GM19468 (cell line): Measurements from ENCODE around the gene FAM131C.

Experiments
- ATAC-seq: cut with Tn5 transposase; IDR thresholded peaks from one replicate; pipeline ENCODE4 v1.9.1; 2021; ENCODE audit warnings: mild to moderate bottlenecking, moderate library complexity, moderate number of reproducible peaks; ENCODE audit not compliant: unreplicated experiment; ENCODE audit errors: extremely low read depth

The FAM131C gene

GRCh38 chr1:16019644-16020277 is 53.7 kb downstream of the FAM131C start:
- ATAC-seq = no peak

DNA sequence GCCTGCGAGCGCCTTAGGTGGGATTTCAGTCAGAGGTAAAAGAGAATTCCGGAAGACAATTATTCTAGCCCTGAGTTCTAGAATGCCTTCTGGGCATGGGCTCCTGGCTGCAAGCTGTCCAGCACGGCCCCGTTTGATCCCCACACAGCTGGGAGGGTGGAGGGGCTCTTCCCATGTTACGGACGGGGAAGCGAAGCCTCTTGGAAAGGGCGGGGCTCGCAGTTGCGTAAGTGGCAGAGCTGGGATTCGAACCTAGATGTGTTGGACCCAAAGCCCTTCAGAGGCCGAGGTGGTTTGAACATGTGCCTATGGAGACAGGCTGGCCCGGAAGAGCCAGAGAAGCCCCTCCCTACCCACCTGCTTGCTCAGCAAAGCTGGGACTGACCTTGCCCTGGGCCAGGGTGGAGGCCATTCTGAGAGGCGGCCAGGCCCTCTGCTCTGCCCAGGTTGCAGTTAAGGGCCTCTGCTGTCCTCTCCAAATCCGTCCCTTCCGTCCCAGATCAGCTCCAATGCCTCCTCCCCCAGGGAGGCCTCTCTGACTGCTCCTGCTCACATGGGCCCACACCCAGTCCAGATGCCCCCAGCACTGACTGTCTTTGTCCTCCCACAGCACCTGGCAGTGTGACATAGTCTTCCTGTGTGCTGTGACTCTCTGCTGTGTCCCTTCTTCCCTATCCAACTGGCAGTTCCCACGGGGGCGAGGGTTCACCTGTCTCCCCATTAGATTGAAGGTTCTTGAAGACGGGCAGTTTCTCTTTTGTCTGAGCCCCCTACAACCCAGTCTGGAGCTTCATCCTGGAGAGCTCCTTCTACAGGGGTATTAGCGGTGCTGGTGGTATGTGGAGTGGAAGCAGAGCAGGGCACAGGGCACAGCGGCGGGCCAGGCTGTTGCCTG is 54.5 kb downstream of the FAM131C start:
- no peak for ATAC-seq

- ATAC-seq = no peak
These were observed 55.1 kb downstream of the FAM131C start for GRCh38 chr1:16018308-16018707.

- ATAC-seq = no peak
These were observed 55.8 kb downstream of the FAM131C start, which contains the start of gene HSPB7 for GRCh38 chr1:16017461-16018303. Gene HSPB7 (minus strand): TSS chr1:16018043. CDS start chr1:16017963, 80 bp downstream.

GRCh38 chr1:16017076-16017460 is 56.4 kb downstream of the FAM131C start:
- ATAC-seq = no peak

DNA sequence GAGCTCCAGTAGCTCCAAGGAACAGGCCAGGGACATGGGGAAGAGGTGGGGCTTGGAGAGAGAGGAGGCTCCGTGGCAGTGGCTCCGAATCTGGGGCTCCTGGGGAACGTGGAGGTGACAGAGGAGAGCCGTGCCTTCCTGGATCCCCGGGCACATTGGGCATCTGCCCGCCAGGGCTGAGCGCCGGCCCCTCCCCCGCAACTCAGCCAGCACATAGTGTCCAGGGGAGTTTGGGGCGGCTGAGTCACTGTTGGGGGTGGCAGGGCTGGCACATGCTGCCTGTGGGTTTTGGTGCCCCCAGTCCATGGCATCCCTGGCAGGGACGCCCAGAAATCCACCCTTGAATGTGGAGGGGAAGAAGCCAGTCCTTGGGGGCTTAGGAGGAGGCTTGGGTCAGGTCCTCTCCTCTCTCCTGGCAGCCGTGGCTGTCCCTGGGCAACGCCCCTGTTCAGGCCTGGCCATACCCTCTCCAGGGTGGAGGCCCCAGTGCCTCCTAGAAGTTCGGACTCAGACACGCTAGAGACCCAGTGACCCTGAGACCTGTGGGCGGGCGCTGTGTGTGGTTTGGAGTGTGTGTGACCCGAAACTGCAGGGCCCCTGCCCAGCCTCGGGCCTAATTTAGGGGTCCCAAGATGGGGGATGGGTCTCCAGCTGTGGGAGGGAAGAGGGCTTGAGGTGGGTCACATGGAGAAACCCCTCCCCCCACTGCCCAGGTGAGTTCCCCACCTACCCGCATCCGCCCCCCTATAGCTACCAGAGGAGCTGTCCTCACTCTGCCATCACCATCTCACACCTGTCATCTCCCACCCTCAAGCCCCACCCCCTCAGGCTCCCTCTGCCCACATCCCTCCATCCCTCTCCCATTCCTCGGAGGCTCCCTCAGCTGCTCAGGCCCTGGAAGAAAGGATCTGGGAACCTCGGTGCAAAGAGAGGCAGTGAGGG is 57.2 kb downstream of the FAM131C start:
- no peak for ATAC-seq

DNA sequence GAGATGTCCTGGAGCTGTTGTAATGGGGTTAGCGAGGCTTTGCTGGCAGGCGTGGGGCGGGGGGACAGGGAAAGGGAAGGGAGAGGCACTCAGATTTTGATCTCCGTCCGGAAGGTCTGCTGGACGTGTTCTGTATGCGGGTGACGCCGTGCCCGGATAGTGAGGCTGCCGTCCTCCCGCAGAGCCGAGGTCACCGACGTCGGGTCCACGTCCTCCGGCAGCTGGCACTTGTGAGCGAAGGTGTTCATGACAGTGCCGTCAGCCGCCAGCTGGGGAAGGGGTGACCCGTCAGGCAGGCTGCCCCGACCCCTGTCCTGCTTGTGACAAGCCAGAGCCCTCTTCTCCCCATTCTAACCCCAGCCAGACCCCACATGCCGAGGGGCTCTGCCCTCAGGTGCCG is 58.0 kb downstream of the FAM131C start:
- ATAC-seq = no peak

DNA sequence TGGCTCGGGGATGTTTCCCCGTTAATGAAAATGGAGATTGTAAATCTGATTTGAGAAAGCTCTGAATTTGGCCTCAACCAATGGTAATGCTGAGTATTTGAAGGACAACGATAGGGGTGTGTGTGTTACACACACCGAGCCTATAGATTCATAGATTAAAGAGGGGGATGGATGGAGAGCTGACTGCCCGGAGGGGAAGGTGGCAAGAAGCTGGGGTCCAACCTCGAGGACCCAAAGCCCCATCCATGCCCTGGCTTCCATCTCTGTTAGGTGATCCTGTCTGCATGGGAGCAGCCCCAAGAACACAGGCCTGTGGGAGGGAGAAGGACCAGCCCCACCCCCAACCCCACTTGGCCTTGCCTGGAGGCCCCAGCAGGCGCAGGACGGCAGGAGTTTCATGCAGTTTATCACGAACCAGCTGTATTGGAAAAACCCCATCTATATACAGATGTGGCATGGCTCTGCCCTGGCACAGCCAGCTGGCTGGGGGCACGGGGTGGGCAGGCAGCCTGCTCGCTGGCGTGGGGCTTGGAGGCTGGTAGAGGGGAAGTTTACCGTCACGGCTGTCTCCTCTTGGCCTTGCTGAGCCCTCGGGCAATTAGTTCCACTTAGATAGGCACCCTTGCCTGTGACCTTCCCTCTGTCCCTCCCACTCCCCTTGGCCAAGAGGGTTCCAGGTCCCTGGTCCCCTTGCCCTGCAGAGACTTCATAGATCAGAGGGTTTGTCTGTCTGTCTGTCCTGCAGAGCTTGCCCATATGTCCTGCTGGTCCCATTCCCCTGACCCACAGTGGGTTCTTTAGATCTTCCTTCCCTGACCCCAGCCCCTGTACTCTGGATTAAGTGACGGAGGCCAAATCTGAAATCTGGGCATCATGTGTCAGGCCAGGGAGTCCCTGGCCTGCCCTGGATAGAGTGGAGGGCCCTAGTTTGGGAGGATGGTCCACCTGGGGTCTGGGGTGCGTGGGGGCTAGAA is 58.7 kb downstream of the FAM131C start:
- no peak for ATAC-seq

DNA sequence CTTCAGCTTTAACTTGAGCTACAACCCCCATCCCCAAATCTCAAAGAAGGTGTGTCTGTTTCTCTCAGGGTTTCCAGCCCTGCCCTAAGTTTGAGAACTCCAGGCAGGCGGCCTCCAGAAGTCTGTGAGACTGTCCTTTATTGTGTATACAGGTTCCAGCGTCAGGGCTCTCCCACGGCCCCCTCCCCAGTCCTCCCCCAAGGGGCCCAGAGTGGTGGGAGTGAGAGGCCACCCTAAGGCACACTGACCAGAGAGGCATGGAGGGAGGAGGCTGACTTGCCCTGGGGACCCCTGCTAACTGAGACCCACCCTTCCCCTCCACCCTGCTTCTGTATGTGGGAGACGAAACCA is 59.6 kb downstream of the FAM131C start:
- no peak for ATAC-seq

DNA sequence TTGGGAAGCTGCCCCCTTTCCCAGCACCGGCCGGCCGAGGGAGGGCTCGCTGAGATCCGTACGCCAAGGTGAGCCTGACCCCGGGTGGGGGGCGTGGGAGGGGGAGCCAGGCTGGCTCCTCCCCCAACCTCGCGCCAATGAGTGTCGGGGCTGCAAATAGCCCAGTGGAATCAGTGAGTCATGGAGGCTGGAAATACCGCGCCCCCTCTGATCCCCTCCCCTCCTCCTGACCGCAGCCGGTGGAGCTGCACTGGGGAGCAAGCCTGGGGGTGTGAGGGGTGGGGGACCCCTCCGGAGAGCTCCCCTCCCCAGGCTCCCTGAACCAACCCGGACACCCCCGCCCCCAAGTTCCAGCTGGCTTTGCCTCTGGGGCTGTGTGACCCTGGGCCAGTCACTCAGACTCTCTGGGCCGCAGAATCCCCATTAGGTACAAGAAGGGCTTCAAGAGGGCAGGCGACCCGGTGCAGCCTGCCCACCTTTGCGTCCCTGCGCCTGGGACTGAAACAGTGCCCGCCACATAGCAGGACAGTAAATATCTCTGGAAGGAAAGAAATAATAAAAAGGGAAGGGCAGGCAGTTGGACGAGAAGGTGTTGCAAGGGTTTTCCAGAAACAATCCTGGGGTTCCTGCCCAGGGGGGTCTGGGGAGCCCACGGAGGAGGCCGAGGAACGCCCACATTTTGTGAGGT is 60.1 kb downstream of the FAM131C start:
- no peak for ATAC-seq

GRCh38 chr1:16012590-16013219 is 60.7 kb downstream of the FAM131C start:
- no peak for ATAC-seq

DNA sequence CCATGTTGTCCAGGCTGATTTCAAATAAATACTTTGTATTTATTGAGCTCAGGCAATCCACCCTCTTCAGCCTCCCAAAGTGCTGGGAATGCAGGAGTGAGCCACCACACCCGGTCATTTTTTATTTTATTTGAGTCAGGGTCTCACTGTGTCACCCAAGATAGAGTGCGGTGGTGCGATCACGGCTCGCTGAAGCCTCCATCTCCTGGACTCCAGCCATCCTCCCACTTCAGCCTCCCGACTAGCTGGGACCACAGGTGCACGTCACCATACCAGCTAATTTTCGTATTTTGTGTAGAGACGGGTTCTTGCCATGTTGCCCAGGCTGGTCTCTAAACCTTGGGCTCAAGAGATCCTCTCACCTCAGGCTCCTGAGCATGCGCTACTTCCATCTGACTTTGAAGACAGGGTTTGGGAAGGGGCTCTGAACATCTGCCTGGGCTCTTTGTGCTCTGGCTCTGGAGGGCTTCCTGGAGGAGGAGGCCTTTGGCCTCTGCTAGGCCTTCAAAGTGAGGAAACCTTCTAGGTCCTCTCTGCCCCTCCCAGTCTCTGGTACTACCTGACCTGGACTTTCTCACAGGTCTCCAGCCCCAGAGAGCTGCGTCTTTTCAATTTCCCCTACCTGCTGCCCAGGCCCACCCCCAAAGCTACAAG is 61.4 kb downstream of the FAM131C start:
- ATAC-seq = no peak

- ATAC-seq = no peak
These were observed 62.6 kb downstream of the FAM131C start for GRCh38 chr1:16010837-16011236.

DNA sequence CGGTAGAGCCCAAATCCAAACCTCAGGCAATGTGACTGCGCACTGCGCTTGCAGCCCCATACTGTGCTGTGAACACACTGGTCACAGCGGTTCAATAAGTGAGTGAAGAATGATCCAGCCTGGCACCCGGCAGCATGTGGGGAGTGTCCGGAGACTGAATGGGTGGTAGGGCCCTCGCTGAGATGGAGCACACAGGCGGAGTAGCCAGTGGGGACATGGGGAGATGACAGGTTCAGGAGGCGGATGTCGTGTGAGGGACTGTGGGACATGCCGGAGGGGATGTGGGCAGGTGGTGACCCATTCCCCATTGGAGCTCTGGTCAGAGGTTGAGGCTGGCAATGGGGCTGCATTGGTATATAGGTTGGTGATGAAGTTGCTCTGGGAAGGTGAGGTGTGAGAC is 63.8 kb downstream of the FAM131C start:
- no peak for ATAC-seq

DNA sequence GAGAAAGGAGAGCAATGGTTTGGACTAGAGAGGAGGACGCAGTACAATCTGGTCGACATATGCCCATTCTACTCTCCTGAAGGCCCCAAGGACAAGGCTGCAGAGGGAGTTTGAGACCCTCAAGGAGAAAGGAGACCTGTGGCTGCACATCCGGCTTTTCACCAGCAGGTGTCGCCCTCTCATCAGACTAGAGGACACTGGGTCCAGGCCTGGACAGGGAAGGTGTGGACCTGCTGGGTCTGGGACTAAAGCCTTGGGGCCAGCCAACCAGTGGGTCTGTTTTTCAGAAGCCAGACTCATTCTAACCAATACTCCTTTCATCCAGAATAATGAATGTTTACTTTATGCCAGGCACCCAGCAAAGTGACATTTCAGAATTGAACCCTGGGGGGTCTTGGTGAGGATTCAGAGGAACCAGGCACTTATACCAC is 64.4 kb downstream of the FAM131C start:
- ATAC-seq = no peak
